ENCODE measurements around the gene TMEM80.
A peak's percentile ranks its signal among the peaks of the same experiment; 100 is the strongest.

Gene TMEM80

DNA sequence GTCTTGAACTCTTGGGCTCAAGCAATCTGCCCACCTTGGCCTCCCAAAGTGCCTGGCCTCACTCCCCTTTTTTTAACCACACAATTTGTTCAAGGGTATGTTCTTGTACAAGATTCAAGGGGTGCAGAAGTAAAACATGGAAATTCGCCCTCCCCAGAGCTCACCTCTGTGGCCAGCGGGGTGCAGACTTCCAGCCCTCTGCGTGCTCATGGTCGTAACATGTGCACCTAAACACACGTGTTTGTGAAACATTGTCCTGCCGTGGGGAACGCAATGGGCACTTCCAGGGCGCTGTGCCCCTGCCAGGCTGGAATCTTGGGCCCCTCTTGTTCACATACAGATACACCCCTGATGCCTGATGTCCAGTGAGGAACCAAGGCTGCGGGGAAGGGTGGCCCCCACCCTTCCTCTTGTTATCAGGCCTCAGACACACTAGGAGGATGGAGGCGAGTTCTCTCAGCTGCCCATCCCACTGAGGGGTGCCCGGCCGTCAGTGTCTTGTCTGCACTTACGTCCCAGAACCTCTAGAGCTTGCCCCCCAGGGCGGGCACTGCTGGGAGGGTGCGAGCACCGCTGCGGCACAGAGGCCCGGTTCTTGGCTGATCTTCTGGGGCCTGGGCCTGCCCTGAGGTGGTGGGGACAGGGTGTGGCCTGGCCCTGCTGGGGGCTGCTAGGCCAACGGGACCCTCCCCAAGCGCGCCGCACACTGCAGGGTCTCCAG, 6.3 kb downstream of the TMEM80 start:
- TF ChIP-seq, protein P1, sequence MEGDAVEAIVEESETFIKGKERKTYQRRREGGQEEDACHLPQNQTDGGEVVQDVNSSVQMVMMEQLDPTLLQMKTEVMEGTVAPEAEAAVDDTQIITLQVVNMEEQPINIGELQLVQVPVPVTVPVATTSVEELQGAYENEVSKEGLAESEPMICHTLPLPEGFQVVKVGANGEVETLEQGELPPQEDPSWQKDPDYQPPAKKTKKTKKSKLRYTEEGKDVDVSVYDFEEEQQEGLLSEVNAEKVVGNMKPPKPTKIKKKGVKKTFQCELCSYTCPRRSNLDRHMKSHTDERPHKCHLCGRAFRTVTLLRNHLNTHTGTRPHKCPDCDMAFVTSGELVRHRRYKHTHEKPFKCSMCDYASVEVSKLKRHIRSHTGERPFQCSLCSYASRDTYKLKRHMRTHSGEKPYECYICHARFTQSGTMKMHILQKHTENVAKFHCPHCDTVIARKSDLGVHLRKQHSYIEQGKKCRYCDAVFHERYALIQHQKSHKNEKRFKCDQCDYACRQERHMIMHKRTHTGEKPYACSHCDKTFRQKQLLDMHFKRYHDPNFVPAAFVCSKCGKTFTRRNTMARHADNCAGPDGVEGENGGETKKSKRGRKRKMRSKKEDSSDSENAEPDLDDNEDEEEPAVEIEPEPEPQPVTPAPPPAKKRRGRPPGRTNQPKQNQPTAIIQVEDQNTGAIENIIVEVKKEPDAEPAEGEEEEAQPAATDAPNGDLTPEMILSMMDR (conservative IDR thresholded peaks at IDR 0.05; ENCODE audit: low read depth, low read length) = no peak
- H3K4me3 ChIP-seq (ENCODE audit: low read length) = no peak overlapping the region
- DNase-seq (ENCODE audit: low read depth) = no peak

DNA sequence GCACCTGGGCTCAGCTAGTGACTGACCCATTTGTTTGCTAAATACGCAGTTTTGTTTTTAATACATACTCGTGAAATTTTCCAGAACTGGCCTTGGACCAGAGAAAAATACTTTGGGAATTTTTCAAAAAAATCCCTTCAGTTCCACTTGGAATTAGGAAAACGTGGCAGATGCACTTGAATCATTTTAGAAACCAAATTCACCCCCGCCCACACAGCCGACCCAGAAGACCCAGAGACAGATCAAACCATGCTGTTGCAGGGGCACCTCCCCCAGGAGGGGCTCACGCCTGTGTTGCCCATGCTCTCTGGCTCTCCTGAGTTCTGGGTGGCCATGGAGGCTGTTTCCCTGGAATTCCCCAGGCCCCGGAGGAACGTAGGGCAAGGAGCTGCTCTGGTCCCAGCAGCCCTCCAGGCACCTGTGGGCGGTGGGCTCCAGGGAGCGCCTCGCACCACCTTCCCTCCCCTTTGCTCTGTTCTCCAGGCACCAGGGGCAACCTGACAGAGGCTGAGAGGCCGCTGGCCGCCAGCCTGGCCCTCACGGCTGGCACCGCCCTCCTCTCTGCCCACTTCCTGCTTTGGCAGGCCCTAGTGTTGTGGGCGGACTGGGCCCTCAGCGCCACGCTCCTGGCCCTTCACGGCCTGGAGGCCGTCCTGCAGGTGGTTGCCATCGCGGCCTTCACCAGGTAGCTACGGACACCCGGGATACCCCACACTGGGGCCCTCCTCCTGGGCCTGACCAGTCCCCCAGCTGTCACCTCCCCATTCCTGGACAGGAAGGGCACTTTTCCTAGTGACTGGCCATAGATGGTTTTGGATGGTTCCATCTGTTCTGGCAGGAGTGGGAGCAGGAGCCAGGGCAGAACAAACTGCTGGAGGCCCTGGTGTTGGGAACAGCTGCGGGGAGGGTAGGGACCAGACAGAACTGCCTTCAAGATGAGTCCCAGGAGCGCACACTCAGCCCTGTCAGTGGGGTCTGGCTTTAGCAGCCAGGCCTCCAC, 7.1 kb downstream of the TMEM80 start:
- no peak for DNase-seq (ENCODE audit: low read depth)
- no peak overlapping the region for H3K4me3 ChIP-seq (ENCODE audit: low read length)

DNA sequence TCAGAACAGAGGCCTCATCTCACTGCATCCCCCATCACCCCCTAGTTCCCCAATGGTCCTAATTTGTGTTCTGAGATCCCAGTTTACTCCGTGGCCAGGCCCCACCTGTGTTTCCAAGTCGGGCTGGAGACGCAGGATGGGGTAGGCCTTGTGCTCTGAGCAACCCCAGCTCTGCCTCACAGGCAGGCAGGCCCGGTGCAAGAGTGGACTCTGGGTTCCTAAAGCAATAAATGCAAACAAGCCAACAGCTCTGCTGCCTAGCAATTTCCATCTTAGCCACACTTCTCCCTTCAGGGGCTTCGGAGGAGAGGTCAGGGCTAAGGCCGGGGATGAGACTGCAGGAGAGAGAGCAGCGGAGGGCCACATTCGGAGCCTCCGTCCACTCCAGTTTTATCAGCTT, 7.9 kb downstream of the TMEM80 start:
- TF ChIP-seq, protein P1 (conservative IDR thresholded peaks at IDR 0.05; ENCODE audit: low read depth, low read length) = no peak
- H3K4me3 ChIP-seq (ENCODE audit: low read length) = no peak overlapping the region
- no peak for DNase-seq (ENCODE audit: low read depth)

More for the DNA sequence above, 7.1 kb downstream of the TMEM80 start:
- TF ChIP-seq, protein P1 (conservative IDR thresholded peaks at IDR 0.05; ENCODE audit: low read depth, low read length) = no peak

DNA sequence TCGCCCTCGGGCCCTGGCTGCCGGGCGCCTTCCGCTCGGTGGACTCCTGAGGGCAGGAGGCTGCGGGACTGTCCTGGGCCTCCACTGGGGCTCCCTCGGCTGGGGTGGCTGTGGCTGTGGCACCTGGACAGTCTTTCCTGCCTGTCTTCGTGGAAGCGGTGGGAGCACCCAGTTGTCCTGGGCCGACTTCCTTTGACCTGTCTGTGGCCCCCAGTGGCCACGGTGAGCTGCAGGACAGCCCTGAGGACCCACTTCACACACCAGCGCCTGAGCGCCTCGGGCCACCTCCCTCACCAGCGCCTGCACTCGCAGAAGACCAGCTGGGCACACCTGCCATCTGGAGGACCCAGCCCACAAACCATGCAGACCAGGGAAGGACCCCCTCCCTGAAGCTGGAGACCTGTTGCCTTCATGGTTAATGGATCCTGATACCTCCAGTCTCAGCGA, 8.6 kb downstream of the TMEM80 start:
- H3K4me3 ChIP-seq (ENCODE audit: low read length) = no peak overlapping the region
- no peak for DNase-seq (ENCODE audit: low read depth)
- TF ChIP-seq, protein P1 (conservative IDR thresholded peaks at IDR 0.05; ENCODE audit: low read depth, low read length) = no peak

DNA sequence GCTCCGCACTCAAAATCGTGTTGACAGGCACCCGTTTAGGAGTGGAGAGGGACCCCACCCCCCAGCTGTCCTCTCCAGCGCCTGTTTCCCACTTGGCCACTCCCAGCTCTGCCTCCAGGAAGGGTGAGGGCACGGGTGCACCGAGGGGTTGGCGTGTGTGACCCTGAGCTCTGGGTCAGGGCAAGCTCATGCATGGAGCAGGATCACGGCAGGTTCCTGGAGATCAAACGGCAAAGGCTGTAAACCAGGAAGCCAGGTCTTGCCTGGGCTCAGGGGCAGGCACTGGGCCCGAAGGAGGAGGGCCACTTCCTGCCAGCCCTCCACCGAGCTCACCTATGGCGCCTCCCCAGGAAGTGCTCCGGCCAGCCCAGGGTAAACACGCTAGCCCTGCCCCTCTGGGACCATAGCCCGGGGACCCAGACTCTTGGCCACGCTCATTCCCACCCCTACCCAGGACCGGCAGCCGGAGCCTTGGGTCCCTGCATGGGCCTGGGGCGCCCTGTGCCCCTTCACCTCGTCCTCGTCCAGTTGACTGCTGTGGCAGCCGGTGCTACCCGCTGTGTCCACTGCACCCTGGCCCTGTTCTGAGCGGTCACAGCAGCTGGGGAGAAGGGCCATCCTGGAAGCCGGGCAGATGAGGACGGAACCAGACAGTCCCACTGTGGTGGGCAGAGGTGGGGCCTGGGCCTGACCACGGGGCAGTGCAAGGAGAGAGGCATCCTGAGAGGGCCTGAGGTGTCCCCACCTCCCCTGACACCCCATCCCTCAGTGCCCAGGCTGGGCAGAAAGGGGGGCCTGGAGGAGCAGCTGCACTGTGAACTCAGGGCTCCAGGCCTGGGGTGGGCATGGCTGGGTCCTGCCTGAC, 9.4 kb downstream of the TMEM80 start:
- no peak for DNase-seq (ENCODE audit: low read depth)
- H3K4me3 ChIP-seq (ENCODE audit: low read length) = peak overlapping the region; percentile 6
- TF ChIP-seq, protein P1 (conservative IDR thresholded peaks at IDR 0.05; ENCODE audit: low read depth, low read length) = no peak

DNA sequence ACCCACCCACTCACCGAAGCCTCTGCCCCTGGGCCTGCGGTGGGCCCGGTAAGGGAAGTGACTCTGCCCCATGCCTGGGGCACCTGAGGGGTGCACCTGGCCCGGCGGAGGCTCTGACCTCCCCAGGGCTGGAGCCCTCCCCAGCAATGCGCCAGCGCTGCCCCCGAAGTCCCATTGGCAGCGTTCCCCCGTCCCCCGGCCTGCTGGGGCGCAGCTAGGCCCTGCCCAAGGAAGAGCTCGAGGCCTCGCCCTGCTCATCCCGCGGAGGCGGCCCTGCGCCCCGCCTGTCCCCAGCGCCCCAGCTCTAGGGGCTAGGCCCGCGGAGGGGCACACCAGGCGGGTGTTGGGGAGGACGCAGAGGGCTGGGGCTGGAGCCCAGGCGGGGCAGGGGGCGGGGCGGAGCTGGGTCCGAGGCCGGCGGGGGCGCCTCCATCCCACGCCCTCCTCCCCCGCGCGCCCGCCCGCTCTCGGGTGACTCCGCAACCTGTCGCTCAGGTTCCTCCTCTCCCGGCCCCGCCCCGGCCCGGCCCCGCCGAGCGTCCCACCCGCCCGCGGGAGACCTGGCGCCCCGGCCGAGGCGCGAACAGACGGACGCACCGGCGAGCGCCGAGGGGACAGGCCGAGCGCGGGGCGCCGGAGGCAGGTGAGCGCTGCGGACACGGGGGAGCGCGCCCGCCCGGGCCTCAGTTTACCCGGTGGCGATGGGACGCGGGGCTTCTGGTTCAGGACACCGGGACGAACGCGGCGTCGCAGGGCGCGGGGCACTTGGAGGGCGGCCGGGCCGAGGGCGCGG, 10.2 kb downstream of the TMEM80 start, which contains the start of gene EPS8L2:
TSS of gene EPS8L2 (plus strand) at position 586 of the 793 bp plus-strand sequence. CDS start 3,177 bp downstream, outside the sequence.
- DNase-seq (ENCODE audit: low read depth) = no peak
- TF ChIP-seq, protein P1 (conservative IDR thresholded peaks at IDR 0.05; ENCODE audit: low read depth, low read length) = no peak
- H3K4me3 ChIP-seq (ENCODE audit: low read length) = peak within 1 kb of the TSS; percentile 73
